GM04503 (cell line): ENCODE measurements around the gene CYTH4.

Experiments used
- DNase-seq: peaks from one replicate; pipeline ENCODE4 v3.0.0-alpha.2; 2012; ENCODE audit warnings: low read depth

The CYTH4 gene

GRCh38 chr22:37270928-37271650 lies 11.2 kb upstream of the CYTH4 start:
- DNase-seq: no peak

GRCh38 chr22:37273126-37273845 lies 9.0 kb upstream of the CYTH4 start:
- no peak for DNase-seq

- DNase-seq: no peak
These were observed 8.5 kb upstream of the CYTH4 start for GRCh38 chr22:37273846-37274225.

- DNase-seq: no peak
These were observed 7.9 kb upstream of the CYTH4 start for GRCh38 chr22:37274380-37274862.

- no peak for DNase-seq
These were observed 7.2 kb upstream of the CYTH4 start for GRCh38 chr22:37275134-37275533.

GRCh38 chr22:37275622-37276021 lies 6.7 kb upstream of the CYTH4 start:
- DNase-seq: no peak

- no peak for DNase-seq
These were observed 5.5 kb upstream of the CYTH4 start for GRCh38 chr22:37276776-37277175.

- no peak for DNase-seq
These were observed 4.9 kb upstream of the CYTH4 start for GRCh38 chr22:37277384-37277783.

GRCh38 chr22:37278261-37278660 lies 4.0 kb upstream of the CYTH4 start:
- DNase-seq: no peak

GRCh38 chr22:37279331-37280181 lies 2.8 kb upstream of the CYTH4 start:
- no peak for DNase-seq

GRCh38 chr22:37280718-37281117 lies 1.6 kb upstream of the CYTH4 start:
- DNase-seq: no peak

- no peak for DNase-seq
These were observed 1.1 kb upstream of the CYTH4 start for GRCh38 chr22:37281195-37281594.

GRCh38 chr22:37281646-37282384 lies 493 bp upstream of the CYTH4 start:
- no peak for DNase-seq

GRCh38 chr22:37283393-37283937 lies 1.2 kb downstream of the CYTH4 start:
- no peak for DNase-seq

- DNase-seq: no peak
These were observed 2.0 kb downstream of the CYTH4 start for GRCh38 chr22:37284126-37284804.

- DNase-seq: no peak
These were observed 2.6 kb downstream of the CYTH4 start for GRCh38 chr22:37284805-37285355.

GRCh38 chr22:37285937-37286336 lies 3.6 kb downstream of the CYTH4 start:
- no peak for DNase-seq

- no peak for DNase-seq
These were observed 5.2 kb downstream of the CYTH4 start for GRCh38 chr22:37287550-37287951.

GRCh38 chr22:37288521-37288920 lies 6.2 kb downstream of the CYTH4 start:
- no peak for DNase-seq

- no peak for DNase-seq
These were observed 6.9 kb downstream of the CYTH4 start for GRCh38 chr22:37289156-37289735.
